ENCODE results near the gene B3GNT7. TPM values are rescaled to one million over a fixed set of nuclear protein-coding genes. Genes with fewer than 3 reads are reported as not detected.

Gene B3GNT7
- total and polyA plus RNA-seq, 2 of the 4 experiments (the other 2 are of a cell fraction): under 0.01 to 0.03 TPM

DNA sequence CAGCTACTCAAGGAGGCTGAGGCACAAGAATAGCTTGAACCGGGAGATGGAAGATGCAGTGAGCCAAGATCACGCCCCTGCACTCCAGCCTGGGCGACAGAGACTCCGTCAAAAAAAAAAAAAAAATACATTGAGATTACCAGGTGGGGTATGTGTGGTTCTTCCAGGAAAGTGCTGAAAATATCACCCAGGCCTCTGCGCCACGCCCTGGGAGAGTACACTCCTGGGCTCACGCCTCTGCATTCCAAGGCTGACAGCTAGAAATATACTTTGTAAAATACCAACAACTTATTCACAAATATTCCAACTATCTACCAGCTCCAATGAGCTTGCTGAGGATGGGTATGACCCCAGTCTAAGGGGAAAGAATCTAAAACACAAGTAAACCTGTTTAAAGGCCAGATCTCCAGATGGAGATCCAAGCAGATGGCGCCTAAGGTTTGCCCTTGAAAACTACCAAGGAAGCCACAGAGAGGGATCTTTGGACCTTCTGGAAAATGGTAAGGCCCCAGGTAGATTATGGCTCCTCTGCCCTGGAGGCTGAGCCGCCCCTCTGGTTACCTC, 21.6 kb upstream of the B3GNT7 start:
- Histone ChIP-seq H2BK5ac (ENCODE audit: low read depth, low read length, poor library complexity, severe bottlenecking) (no peak overlapping the region), H3K27me3 (ENCODE audit: control insufficient read depth, insufficient read depth, low read length) (peaks cover 2% of the 10 kb centered on the region; the same call in 1 of the 2 replicates), H3K9ac (ENCODE audit: low read depth, low read length) (no peak overlapping the region), H3K23ac (ENCODE audit: low read depth, low read length) (no peak overlapping the region), H3K9me3 (ENCODE audit: control insufficient read depth, insufficient read depth, low read length) (no peaks in the 10 kb centered on the region), H3K36me3 (ENCODE audit: control insufficient read depth, insufficient read depth, low read length) (no peaks in the 10 kb centered on the region; the same call in 1 of the 2 replicates), H3K4ac (ENCODE audit: low read depth, low read length) (no peak overlapping the region), H4K20me1 (ENCODE audit: insufficient read depth, low read length) (no peaks in the 10 kb centered on the region), H2BK20ac (ENCODE audit: low read depth, low read length) (no peak overlapping the region), H3K18ac (ENCODE audit: low read depth, low read length) (no peak overlapping the region), H2AK5ac (ENCODE audit: low read depth, low read length) (no peak overlapping the region), H3K27ac (ENCODE audit: insufficient read depth, low read length) (no peak overlapping the region), H3K56ac (ENCODE audit: extremely low read depth, insufficient read depth, low read length) (no peak overlapping the region), H2BK120ac (ENCODE audit: low read depth, low read length) (no peak overlapping the region), H2AK9ac (replicated peaks; ENCODE audit: low read depth, low read length, poor library complexity) (no peak overlapping the region), H3K9me1 (ENCODE audit: insufficient read depth, low read length) (no peaks in the 10 kb centered on the region), H3K4me2 (ENCODE audit: low read depth, low read length) (no peak overlapping the region), H3K4me1 (ENCODE audit: control insufficient read depth, insufficient read depth, low read length) (no peaks in the 10 kb centered on the region), H2BK15ac (ENCODE audit: low read depth, low read length) (no peak overlapping the region), H3K14ac (replicated peaks; ENCODE audit: low read depth, low read length) (no peak overlapping the region), H2AFZ (replicated peaks; ENCODE audit: low read length, poor library complexity) (no peak overlapping the region), H3K4me3 (ENCODE audit: insufficient read depth, low read depth, low read length) (no peak overlapping the region), H4K91ac (ENCODE audit: insufficient read depth, low read depth, low read length) (no peak overlapping the region), H3K79me1 (ENCODE audit: low read depth in 1 of 2, low read length in 2 of 2) (no peaks in the 10 kb centered on the region), H4K5ac (ENCODE audit: low read depth, low read length) (no peak overlapping the region), H4K8ac (ENCODE audit: low read depth in 2 of 2, low read length in 2 of 2) (no peak overlapping the region)
- TF ChIP-seq RAD21 (IDR thresholded peaks at IDR 0.05; ENCODE audit: low read length) (no peak), POLR2A (IDR thresholded peaks at IDR 0.05; ENCODE audit: low read depth, low read length) (no peak), MAZ (IDR thresholded peaks at IDR 0.05; ENCODE audit: borderline replicate concordance, low read depth, low read length) (no peak), NFE2L2 (IDR thresholded peaks at IDR 0.05; ENCODE audit: low read depth, low read length) (no peak), RFX5 (IDR thresholded peaks at IDR 0.05; ENCODE audit: low read depth, low read length) (no peak), RCOR1 (IDR thresholded peaks at IDR 0.05; ENCODE audit: insufficient replicate concordance, low read length) (no peak)
- TF ChIP-seq, protein P1, sequence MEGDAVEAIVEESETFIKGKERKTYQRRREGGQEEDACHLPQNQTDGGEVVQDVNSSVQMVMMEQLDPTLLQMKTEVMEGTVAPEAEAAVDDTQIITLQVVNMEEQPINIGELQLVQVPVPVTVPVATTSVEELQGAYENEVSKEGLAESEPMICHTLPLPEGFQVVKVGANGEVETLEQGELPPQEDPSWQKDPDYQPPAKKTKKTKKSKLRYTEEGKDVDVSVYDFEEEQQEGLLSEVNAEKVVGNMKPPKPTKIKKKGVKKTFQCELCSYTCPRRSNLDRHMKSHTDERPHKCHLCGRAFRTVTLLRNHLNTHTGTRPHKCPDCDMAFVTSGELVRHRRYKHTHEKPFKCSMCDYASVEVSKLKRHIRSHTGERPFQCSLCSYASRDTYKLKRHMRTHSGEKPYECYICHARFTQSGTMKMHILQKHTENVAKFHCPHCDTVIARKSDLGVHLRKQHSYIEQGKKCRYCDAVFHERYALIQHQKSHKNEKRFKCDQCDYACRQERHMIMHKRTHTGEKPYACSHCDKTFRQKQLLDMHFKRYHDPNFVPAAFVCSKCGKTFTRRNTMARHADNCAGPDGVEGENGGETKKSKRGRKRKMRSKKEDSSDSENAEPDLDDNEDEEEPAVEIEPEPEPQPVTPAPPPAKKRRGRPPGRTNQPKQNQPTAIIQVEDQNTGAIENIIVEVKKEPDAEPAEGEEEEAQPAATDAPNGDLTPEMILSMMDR (conservative IDR thresholded peaks at IDR 0.05; ENCODE audit: low read depth, low read length): no peak
- TF ChIP-seq, protein P2, sequence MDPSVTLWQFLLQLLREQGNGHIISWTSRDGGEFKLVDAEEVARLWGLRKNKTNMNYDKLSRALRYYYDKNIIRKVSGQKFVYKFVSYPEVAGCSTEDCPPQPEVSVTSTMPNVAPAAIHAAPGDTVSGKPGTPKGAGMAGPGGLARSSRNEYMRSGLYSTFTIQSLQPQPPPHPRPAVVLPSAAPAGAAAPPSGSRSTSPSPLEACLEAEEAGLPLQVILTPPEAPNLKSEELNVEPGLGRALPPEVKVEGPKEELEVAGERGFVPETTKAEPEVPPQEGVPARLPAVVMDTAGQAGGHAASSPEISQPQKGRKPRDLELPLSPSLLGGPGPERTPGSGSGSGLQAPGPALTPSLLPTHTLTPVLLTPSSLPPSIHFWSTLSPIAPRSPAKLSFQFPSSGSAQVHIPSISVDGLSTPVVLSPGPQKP (IDR thresholded peaks at IDR 0.05; ENCODE audit: borderline replicate concordance, low read depth, low read length): no peak
- dilution Hi-C loops (cut with HindIII; ENCODE audit: low sequenced_read_pairs, unreplicated experiment): no loop called here
- ChIA-PET CTCF (no interaction called here), POLR2A (ENCODE audit: unreplicated experiment) (no interaction called here)
- no CpG with 5 or more reads among the region's 9 CpGs for WGBS, 2 experiments (ENCODE audit: extremely low coverage in 2 of 2, insufficient read length in 1 of 2)
- DNase-seq: no peak
- no peak for ATAC-seq (ENCODE audit: low read depth)
- no TSS peak for BruUV-seq (replicated peaks)
- intact Hi-C loops (cut with micrococcal nuclease): no loop called here
- in situ Hi-C loops (cut with MboI; ENCODE audit: low sequenced_read_pairs): no loop called here

All from IMR-90 (cell line).